GM12872 (cell line): ENCODE results near the gene ZNF132.

Experiments
- CTCF ChIP-seq: IDR thresholded peaks from 3 replicates; pipeline ENCODE4 v1.5.1; 2011; ENCODE audit warnings: low read depth, mild to moderate bottlenecking, low read length, moderate library complexity; ENCODE audit not compliant: insufficient read depth

The ZNF132 gene

GRCh38 chr19:58398545-58398944 lies 41.4 kb downstream of the ZNF132 start:
- TF ChIP-seq CTCF, result no peak

DNA sequence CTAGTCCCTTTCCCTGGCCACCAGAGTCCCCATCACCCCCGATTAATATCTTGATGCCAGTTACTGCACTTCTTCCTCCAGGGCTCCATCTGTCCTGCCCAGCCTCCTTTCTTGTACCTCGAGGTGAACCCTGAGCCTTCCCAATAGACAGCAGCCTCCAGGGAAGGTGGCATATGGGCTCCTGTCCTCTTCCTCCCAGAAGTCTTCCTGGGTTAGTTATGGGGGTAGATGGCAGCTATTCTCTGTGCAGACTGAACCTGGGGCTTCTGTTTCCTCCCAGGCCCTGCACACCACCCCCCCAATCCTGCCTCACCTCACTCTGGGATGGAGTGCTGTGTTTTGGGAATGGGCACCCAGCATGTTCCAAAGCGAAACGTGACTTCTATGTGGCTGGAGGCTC lies 41.9 kb downstream of the ZNF132 start:
- no peak for TF ChIP-seq CTCF

- TF ChIP-seq CTCF, result no peak
Measured at GRCh38 chr19:58397533-58398037, 42.4 kb downstream of the ZNF132 start.

DNA sequence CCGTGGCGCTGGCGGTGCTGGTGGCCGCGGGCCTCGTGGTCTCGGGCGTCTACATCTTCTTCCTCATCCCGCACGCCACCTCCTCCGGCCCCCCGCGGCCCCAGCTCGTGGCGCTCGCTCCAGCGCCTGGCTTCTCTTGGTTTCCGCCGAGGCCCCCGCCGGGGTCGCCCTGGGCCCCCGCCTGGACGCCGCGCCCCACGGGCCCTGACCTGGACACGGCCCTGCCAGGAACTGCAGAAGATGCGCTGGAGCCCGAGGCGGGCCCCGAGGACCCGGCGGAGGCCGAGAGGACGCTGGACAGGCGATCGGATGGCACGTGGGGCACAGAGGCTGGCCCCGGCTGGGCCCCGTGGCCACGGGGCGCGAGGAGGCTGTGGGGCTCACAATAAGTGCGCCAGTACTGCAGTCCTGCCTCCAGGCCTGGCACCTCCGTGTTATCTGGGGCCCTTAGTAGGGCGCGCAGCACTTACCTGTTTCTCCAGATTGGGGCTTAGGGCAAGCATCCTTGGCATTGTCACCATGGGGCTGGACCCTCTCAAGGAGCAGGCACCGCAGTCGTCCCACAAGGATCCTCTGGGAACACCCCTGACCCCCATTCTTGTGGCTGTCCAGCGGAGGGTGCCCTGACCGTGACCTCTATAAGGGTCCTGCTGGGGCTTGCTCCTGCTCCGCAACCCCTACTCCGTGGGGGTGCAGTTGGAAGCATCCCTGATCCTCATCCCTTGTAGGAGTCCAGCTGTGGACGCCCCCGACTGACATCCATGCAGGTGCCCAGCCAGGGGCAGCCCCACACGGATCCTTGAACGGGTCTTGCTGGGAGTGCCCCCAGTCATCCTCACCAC lies 43.0 kb downstream of the ZNF132 start:
- TF ChIP-seq CTCF, result no peak

DNA sequence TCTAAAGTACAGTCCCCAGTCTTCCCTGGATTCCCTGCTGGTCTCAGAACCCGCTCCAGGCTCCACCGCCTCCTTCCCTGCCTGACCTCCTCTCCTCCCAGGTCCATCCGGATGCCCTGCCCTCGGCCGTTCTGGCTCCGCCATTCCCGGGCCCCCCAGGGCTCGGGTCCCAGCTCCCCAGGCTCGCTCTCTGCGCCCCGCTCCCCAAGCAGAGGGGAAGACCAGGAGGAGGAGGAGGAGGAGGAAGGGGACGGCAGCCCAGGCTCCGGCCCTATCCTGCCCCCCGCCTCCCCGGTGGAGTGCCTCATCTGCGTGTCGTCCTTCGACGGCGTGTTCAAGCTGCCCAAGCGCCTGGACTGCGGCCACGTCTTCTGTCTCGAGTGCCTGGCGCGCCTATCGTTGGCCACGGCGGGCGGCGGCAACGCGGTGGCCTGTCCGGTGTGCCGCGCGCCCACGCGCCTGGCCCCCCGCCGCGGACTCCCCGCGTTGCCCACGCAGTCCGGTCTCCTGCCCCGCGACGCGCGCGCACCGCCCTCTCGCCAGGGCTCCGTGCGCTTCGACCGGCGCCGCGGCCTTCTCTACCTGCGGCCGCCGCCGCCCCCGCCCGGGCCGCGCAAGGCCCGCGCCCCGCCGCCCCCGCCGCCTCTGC lies 43.9 kb downstream of the ZNF132 start:
- no peak for TF ChIP-seq CTCF

- TF ChIP-seq CTCF, result no peak
Measured at GRCh38 chr19:58395220-58395978, 44.6 kb downstream of the ZNF132 start, which contains the start of gene RNF225. Gene RNF225 (plus strand): TSS chr19:58395656. CDS start chr19:58396090, 434 bp downstream.

- TF ChIP-seq CTCF, result no peak
Measured at GRCh38 chr19:58394821-58395219, 45.1 kb downstream of the ZNF132 start.
